CD4-positive, alpha-beta memory T cell (primary cell): Measurements from ENCODE around the gene SLC7A11. TPM values are rescaled to one million over a fixed set of nuclear protein-coding genes. Genes with fewer than 3 reads are reported as not detected.

Source experiments
- CTCF ChIA-PET: fragments of 350-600 bp; sonication (Branson Sonifier 250); formaldehyde crosslinking; loops from one replicate; lab custom pipeline; 2021; ENCODE audit warnings: inconsistent platforms; ENCODE audit not compliant: partially characterized antibody; lab: Charles Lee
- POLR2A ChIA-PET: fragments of 350-600 bp; sonication (Branson Sonifier 250); formaldehyde crosslinking; loops from one replicate; lab custom pipeline; 2021; ENCODE audit not compliant: partially characterized antibody; lab: Charles Lee
- DNase-seq, 5 donors: peaks; one replicate each; pipeline versions ENCODE4 v3.0.0 to v3.0.0-alpha.2; 2020 to 2022; ENCODE audit warnings: mixed read lengths in 1 of 5
- H3K27ac ChIP-seq: one replicate; pipeline ENCODE4 v1.7.0; 2013; ENCODE audit warnings: low read depth, low read length
- H3K27me3 ChIP-seq: 2 replicates; pipeline ENCODE4 v1.7.0; 2013; ENCODE audit warnings: mild to moderate bottlenecking, low read length, moderate library complexity; ENCODE audit not compliant: insufficient read depth
- H3K36me3 ChIP-seq: 2 replicates; pipeline ENCODE4 v1.7.0; 2013; ENCODE audit warnings: mild to moderate bottlenecking, low read length, moderate library complexity; ENCODE audit not compliant: insufficient read depth
- H3K4me1 ChIP-seq: 2 replicates; pipeline ENCODE4 v1.7.0; 2013; ENCODE audit warnings: mild to moderate bottlenecking, low read length, moderate library complexity; ENCODE audit not compliant: insufficient read depth
- H3K4me3 ChIP-seq, 2 donors: one replicate each; pipeline ENCODE4 v1.7.0; 2013; ENCODE audit warnings: low read length in 2 of 2, mild to moderate bottlenecking in 1 of 2
- H3K9me3 ChIP-seq, 2 donors: one replicate each; pipeline ENCODE4 v1.7.0; 2013; ENCODE audit warnings: low read length in 2 of 2, control low read depth in 1 of 2; ENCODE audit not compliant: control insufficient read depth in 1 of 2
- H3K27ac Mint-ChIP-seq, 7 donors: one replicate each; pipeline ENCODE4 v1.8.0; 2020 to 2021; ENCODE audit warnings: mixed read lengths in 7 of 7, mild to moderate bottlenecking in 6 of 7, inconsistent platforms in 3 of 7, moderate library complexity in 3 of 7
- H3K27me3 Mint-ChIP-seq, 2 donors: one replicate each; pipeline ENCODE4 v1.8.0; 2020 to 2021; ENCODE audit warnings: mixed read lengths in 2 of 2
- H3K36me3 Mint-ChIP-seq, 2 donors: one replicate each; pipeline ENCODE4 v1.8.0; 2020 to 2021; ENCODE audit warnings: mixed read lengths in 2 of 2, inconsistent platforms in 1 of 2, mild to moderate bottlenecking in 1 of 2
- H3K4me1 Mint-ChIP-seq, 4 donors: one replicate each; pipeline ENCODE4 v1.8.0; 2020 to 2021; ENCODE audit warnings: mixed read lengths in 4 of 4, mild to moderate bottlenecking in 1 of 4
- H3K4me3 Mint-ChIP-seq, 8 donors: one replicate each; pipeline ENCODE4 v1.8.0; 2020 to 2021; ENCODE audit warnings: mixed read lengths in 8 of 8, mild to moderate bottlenecking in 7 of 8, moderate library complexity in 6 of 8, inconsistent platforms in 3 of 8
- H3K9me3 Mint-ChIP-seq, 8 donors: one replicate each; pipeline ENCODE4 v1.8.0; 2020 to 2021; ENCODE audit warnings: mixed read lengths in 8 of 8, mild to moderate bottlenecking in 5 of 8, inconsistent platforms in 3 of 8, moderate library complexity in 1 of 8
- intact Hi-C: fragments of 100-400 bp; cut with micrococcal nuclease; formaldehyde crosslinking; loops from one replicate; pipeline ENCODE4 v1.15.1; 2023
- polyA plus RNA-seq, 2 donors: library from polyadenylated mRNA; unstranded; fragments of 300-500 nt; fragmentation: Illumina TruSeq; gene quantifications; one replicate each; pipeline ENCODE4 v1.2.3, GENCODE V29; 2021
- total RNA-seq, 2 experiments: library from RNA; stranded (reverse); gene quantifications; one replicate each; pipeline ENCODE4 v1.2.3, GENCODE V29; 2021

SLC7A11 gene
- total and polyA plus RNA-seq, 4 experiments from 2014 or later = 0.78 to 0.93 TPM; not detected in 2

DNA sequence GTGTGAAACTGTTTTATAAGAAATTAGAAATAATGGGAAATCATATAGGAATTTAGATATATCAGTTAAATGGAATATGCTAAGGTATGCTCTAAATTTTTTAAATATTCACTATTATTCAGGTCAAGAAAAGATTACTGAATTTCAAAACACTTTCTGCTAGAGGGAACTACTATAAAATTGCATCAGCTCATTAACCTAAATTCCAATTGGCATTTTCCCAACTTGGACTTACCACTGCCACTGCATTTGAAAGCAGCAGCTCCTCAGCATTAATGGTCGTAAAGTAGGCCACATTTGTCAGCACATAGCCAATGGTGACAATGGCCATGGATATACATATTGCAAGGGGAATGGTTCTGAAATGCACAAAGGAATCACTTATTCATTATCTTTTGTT is 57.3 kb downstream of the SLC7A11 start:
- Mint-ChIP-seq H3K36me3 (no peaks in the 10 kb centered on the region), H3K9me3 (peaks cover 0 to 3% (median 0%) of the 10 kb centered on the region in 8 donors), H3K27me3 (no peaks in the 10 kb centered on the region), H3K4me1 (no peaks in the 10 kb centered on the region), H3K27ac (no peak overlapping the region), H3K4me3 (no peak overlapping the region)
- ChIA-PET CTCF (no interaction called here), POLR2A (no interaction called here)
- Histone ChIP-seq H3K27ac (no peak overlapping the region), H3K36me3 (no peaks in the 10 kb centered on the region), H3K27me3 (no peaks in the 10 kb centered on the region), H3K4me3 (no peak overlapping the region), H3K4me1 (no peaks in the 10 kb centered on the region), H3K9me3 (no peaks in the 10 kb centered on the region)
- no peak for DNase-seq
- intact Hi-C loops = no loop called here

DNA sequence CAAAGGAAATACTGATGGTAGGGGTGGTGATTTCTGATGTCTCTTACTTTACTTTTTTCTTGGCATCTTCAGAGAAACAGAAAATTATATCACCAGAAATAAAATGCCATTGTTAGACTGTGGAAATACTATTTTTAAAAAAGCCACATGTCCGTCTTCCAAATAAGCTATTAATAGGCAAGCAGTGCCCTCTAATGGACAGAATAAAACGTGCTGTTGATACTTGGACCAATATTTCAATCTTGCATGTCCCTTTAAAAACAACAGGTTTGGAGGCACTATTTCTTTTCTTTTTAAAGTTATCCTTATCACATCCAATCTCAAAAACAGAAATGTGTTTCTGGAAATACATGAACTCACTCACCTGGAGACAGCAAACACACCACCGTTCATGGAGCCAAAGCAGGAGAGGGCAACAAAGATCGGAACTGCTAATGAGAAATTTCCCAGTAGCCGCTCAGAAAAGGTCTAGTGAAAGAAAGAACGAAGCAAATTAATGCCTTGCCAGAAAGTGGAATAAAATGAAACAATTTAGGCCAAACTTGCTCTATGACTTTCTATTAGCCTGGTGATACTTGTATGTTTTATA is 59.2 kb downstream of the SLC7A11 start:
- Histone ChIP-seq H3K4me3 (no peak overlapping the region), H3K36me3 (no peaks in the 10 kb centered on the region), H3K4me1 (no peaks in the 10 kb centered on the region), H3K9me3 (no peaks in the 10 kb centered on the region), H3K27ac (no peak overlapping the region), H3K27me3 (no peaks in the 10 kb centered on the region)
- H3K27ac Mint-ChIP-seq = peak overlapping the region in 1 of 7 donors; percentile 37
- no peak overlapping the region for H3K4me3 Mint-ChIP-seq
- H3K9me3 Mint-ChIP-seq = peaks cover 0 to 3% (median 0%) of the 10 kb centered on the region in 8 donors
- H3K27me3 Mint-ChIP-seq = no peaks in the 10 kb centered on the region
- H3K4me1 Mint-ChIP-seq = no peaks in the 10 kb centered on the region
- no peaks in the 10 kb centered on the region for H3K36me3 Mint-ChIP-seq
- intact Hi-C loops = no loop called here
- DNase-seq = no peak
- CTCF ChIA-PET = no interaction called here
- POLR2A ChIA-PET = no interaction called here

DNA sequence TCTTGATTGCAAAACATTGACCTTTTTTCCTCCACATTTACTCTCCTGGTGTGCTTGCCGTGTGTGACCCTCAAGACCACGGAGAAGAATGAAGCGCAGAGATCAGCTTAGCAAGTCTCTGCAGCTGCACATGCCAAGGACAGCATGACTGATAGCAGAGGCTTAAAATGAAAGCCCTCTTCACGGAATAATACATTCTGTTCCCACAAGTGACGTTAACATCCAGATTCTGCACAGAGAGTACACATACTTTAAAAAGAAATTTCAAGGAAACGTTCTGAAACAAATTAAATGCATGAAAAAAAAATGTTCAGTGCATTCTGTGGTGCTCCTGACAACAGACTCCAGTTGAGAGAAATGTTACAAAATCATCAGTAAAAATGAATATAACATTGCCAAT is 60.9 kb downstream of the SLC7A11 start:
- Histone ChIP-seq H3K4me1 (no peaks in the 10 kb centered on the region), H3K9me3 (no peaks in the 10 kb centered on the region), H3K27me3 (no peaks in the 10 kb centered on the region), H3K4me3 (no peak overlapping the region), H3K36me3 (no peaks in the 10 kb centered on the region), H3K27ac (no peak overlapping the region)
- Mint-ChIP-seq H3K27ac (no peak overlapping the region), H3K36me3 (no peaks in the 10 kb centered on the region), H3K27me3 (no peaks in the 10 kb centered on the region), H3K4me1 (no peaks in the 10 kb centered on the region), H3K4me3 (no peak overlapping the region), H3K9me3 (peaks cover 0 to 3% (median 0%) of the 10 kb centered on the region in 8 donors)
- CTCF ChIA-PET = no interaction called here
- POLR2A ChIA-PET = no interaction called here
- DNase-seq = no peak
- intact Hi-C loops = no loop called here

DNA sequence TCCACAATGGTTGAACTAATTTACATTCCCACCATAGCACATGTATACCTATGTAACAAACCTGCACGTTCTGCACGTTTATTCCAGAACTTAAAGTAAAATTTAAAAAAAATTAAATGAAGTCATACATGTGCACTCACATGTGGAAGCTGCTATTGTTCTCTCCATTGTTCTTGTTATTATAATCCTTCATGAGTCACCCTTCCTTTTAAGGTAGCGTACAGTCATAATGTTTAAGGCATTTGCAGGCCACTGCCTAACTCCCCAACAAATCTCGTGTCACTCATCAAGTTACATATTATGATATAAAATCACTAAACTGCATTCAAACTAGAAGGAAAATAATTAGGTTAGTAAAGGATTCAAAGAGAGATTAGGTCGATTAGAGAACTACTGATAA is 63.6 kb downstream of the SLC7A11 start:
- Histone ChIP-seq H3K4me1 (no peaks in the 10 kb centered on the region), H3K9me3 (no peaks in the 10 kb centered on the region), H3K4me3 (no peak overlapping the region), H3K36me3 (no peaks in the 10 kb centered on the region), H3K27ac (no peak overlapping the region), H3K27me3 (no peaks in the 10 kb centered on the region)
- ChIA-PET POLR2A (no interaction called here), CTCF (no interaction called here)
- Mint-ChIP-seq H3K4me1 (no peaks in the 10 kb centered on the region), H3K27me3 (no peaks in the 10 kb centered on the region), H3K9me3 (peaks cover 0 to 3% (median 0%) of the 10 kb centered on the region in 8 donors), H3K36me3 (no peaks in the 10 kb centered on the region), H3K27ac (no peak overlapping the region), H3K4me3 (no peak overlapping the region)
- intact Hi-C loops = no loop called here
- no peak for DNase-seq

DNA sequence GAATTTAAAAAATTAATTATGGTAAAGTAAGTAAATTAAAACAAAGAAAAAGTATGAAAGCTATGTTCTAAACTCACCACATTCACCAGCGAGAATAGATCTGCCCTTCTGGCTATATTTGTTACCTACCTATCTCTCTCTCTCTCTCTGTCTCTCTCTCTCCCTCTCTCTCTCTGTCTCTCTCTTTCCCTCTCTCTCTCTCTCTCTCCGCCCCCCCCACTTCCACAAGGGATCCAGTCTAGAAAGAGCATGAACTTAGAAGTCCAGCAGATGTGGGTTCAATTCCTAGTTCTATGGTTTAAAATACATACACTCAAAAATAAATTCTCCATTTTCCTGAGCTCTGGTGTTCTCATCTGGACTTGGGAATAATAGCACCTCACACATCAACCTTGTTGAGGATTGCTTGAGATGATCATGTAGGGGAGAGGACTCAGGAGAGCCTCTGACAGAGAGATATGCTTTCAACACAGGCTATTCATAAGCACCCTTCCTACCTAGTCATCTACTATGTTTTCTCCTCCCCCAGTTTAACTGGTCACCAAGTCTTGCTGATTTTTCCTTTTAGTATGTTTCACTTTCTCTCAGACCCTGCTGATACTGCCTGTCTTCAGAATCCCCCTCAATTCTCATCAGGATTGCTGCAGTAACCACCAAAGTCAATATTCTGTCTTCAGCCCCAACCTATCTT is 64.7 kb downstream of the SLC7A11 start:
- Histone ChIP-seq H3K4me1 (no peaks in the 10 kb centered on the region), H3K27me3 (no peaks in the 10 kb centered on the region), H3K27ac (no peak overlapping the region), H3K36me3 (no peaks in the 10 kb centered on the region), H3K4me3 (no peak overlapping the region), H3K9me3 (no peaks in the 10 kb centered on the region)
- no peaks in the 10 kb centered on the region for H3K4me1 Mint-ChIP-seq
- H3K27ac Mint-ChIP-seq = no peak overlapping the region
- intact Hi-C loops = no loop called here
- H3K9me3 Mint-ChIP-seq = peaks cover 0 to 5% (median 0%) of the 10 kb centered on the region in 8 donors
- ChIA-PET POLR2A (no interaction called here), CTCF (no interaction called here)
- no peak for DNase-seq
- no peaks in the 10 kb centered on the region for H3K36me3 Mint-ChIP-seq
- H3K27me3 Mint-ChIP-seq = no peaks in the 10 kb centered on the region
- H3K4me3 Mint-ChIP-seq = no peak overlapping the region

DNA sequence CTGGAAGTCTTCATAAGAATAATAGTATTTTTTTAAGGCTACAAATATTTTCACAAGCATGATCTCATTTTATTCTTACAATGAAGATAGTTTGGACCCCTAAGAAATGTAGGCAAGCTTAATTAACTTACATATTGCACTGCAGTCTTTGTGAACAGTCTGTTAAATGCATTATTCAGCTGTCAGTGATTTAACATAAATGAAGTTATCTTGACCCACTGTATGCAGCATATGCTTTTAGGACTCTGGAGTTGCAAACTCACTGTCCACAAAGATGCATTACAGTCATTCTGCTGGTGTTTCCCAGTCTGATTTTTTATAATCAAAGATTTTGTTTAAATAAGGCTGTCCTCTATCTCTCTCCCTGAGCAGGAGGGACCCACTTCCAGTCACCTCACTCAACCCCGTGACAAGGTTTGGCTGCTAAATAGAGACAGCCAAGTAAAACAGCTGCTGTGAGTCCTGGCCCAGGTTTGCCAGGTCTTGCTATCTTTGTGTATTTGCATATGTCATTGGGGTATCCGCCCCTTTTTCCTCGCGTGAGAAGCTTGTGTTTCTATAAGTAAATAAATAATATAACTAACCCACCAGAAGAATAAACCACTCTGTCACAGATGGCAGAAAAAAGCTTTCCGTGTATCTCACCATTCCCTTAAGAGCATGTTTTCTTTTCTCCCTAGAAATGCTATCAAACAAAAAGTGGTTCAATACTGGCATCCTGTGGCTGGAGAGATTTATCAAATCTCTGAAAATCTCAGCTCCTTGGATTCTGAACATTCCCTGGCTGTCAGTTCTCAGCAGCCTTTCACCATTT is 67.0 kb downstream of the SLC7A11 start:
- Mint-ChIP-seq H3K27ac (no peak overlapping the region), H3K36me3 (no peaks in the 10 kb centered on the region), H3K9me3 (peaks cover 0 to 2% (median 0%) of the 10 kb centered on the region in 8 donors), H3K27me3 (no peaks in the 10 kb centered on the region), H3K4me3 (no peak overlapping the region), H3K4me1 (no peaks in the 10 kb centered on the region)
- intact Hi-C loops = no loop called here
- Histone ChIP-seq H3K4me3 (no peak overlapping the region), H3K9me3 (no peaks in the 10 kb centered on the region), H3K27me3 (no peaks in the 10 kb centered on the region), H3K36me3 (no peaks in the 10 kb centered on the region), H3K4me1 (no peaks in the 10 kb centered on the region), H3K27ac (no peak overlapping the region)
- no peak for DNase-seq
- ChIA-PET POLR2A (no interaction called here), CTCF (no interaction called here)

DNA sequence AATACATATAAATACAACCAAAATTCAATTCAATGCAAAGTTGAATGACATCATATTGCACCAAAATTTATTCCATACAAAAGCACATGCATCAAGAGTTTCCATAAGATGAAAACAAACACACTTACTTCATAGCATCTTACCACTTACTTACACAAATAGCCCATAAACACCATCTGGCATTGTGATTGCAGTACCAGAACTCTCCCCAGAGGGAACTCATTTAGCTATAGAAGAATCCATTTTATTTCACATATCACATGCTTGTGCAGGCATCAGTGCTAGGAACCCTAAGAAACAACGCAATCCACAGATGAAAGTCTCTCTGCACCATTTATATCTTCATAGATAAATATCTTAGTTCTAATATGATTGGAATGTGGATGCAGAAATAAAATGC is 77.9 kb downstream of the SLC7A11 start:
- Mint-ChIP-seq H3K4me3 (no peak overlapping the region), H3K4me1 (no peaks in the 10 kb centered on the region), H3K27ac (no peak overlapping the region), H3K36me3 (no peaks in the 10 kb centered on the region), H3K27me3 (no peaks in the 10 kb centered on the region), H3K9me3 (peaks cover 0 to 1% (median 0%) of the 10 kb centered on the region in 8 donors)
- Histone ChIP-seq H3K4me3 (no peak overlapping the region), H3K27me3 (no peaks in the 10 kb centered on the region), H3K4me1 (no peaks in the 10 kb centered on the region), H3K9me3 (no peaks in the 10 kb centered on the region), H3K27ac (no peak overlapping the region), H3K36me3 (no peaks in the 10 kb centered on the region)
- ChIA-PET CTCF (no interaction called here), POLR2A (no interaction called here)
- no peak for DNase-seq
- intact Hi-C loops = no loop called here
